Fibroblast of lung (primary cell): ENCODE data around the gene PNPT1.

Experiments used
- EZH2 ChIP-seq: IDR thresholded peaks from 2 replicates; pipeline ENCODE4 v1.5.1; 2012; ENCODE audit warnings: low read length, control low read depth, mild to moderate bottlenecking; ENCODE audit errors: missing control alignments
- TF ChIP-seq, protein P1 (sequence below), 2 donors: IDR thresholded peaks in 1 of 2; conservative IDR thresholded peaks in 1 of 2; 1 replicate in 1 of 2; 2 replicates in 1 of 2; pipeline ENCODE4 v1.5.1; 2011 to 2012; ENCODE audit warnings: low read length in 2 of 2, control low read depth in 1 of 2, inconsistent platforms in 1 of 2, low read depth in 1 of 2, mild to moderate bottlenecking in 1 of 2

DNA sequence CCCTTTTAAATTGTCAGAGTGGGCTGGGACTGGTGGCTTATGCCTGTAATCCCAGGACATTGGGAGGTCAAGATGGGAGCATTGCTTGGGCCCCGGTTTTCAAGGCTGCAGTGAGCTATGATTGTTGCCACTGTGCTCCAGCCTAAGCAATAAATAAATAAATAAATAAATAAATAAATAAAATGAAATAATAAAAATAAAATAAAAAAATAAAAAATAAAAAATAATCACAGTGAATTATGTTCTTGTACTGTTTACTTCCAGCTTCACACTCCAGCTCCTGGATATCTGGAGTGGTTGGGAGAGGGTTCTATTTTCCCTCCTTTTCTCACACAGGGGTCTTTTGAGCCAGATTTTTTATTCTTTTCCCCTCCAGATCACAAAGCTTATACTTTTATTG is 26.2 kb upstream of the PNPT1 start:
- TF ChIP-seq, protein P1, sequence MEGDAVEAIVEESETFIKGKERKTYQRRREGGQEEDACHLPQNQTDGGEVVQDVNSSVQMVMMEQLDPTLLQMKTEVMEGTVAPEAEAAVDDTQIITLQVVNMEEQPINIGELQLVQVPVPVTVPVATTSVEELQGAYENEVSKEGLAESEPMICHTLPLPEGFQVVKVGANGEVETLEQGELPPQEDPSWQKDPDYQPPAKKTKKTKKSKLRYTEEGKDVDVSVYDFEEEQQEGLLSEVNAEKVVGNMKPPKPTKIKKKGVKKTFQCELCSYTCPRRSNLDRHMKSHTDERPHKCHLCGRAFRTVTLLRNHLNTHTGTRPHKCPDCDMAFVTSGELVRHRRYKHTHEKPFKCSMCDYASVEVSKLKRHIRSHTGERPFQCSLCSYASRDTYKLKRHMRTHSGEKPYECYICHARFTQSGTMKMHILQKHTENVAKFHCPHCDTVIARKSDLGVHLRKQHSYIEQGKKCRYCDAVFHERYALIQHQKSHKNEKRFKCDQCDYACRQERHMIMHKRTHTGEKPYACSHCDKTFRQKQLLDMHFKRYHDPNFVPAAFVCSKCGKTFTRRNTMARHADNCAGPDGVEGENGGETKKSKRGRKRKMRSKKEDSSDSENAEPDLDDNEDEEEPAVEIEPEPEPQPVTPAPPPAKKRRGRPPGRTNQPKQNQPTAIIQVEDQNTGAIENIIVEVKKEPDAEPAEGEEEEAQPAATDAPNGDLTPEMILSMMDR (conservative IDR thresholded peaks at IDR 0.05 in 1 of 2, IDR thresholded peaks at IDR 0.05 in 1 of 2; ENCODE audit: low read depth in 1 of 2, low read length in 2 of 2): no peak
- no peak for TF ChIP-seq EZH2
